Hepatocyte (in vitro differentiated cells): ENCODE data around the gene ITM2B. TPM values are rescaled to one million over a fixed set of nuclear protein-coding genes. Genes with fewer than 3 reads are reported as not detected.

ENCODE experiments used
- DNase-seq: peaks from one replicate; pipeline ENCODE4 v3.0.0-alpha.2; 2016; ENCODE audit warnings: low spot score
- H2AFZ ChIP-seq: fragments of 200-600 bp; sonication (generic); 2 replicates; pipeline ENCODE4 v1.6.0; 2016; ENCODE audit warnings: antibody characterized with exemption, mild to moderate bottlenecking
- H3K27ac ChIP-seq: fragments of 200-600 bp; sonication (generic); 2 replicates; pipeline ENCODE4 v1.5.1; 2016; ENCODE audit warnings: mild to moderate bottlenecking
- H3K27me3 ChIP-seq: fragments of 200-600 bp; sonication (generic); 2 replicates; pipeline ENCODE4 v1.6.1; 2016
- H3K36me3 ChIP-seq: fragments of 200-600 bp; sonication (generic); replicated peaks from 2 replicates; pipeline ENCODE4 v1.5.1; 2016; ENCODE audit warnings: low read depth; ENCODE audit not compliant: insufficient read depth
- H3K4me1 ChIP-seq: fragments of 200-600 bp; sonication (generic); 2 replicates; pipeline ENCODE4 v1.5.1; 2016; ENCODE audit warnings: mild to moderate bottlenecking, moderate library complexity; ENCODE audit not compliant: insufficient read depth
- H3K4me2 ChIP-seq: fragments of 200-600 bp; sonication (generic); 2 replicates; pipeline ENCODE4 v1.6.0; 2016
- H3K4me3 ChIP-seq: fragments of 200-600 bp; sonication (generic); 2 replicates; pipeline ENCODE4 v1.5.1; 2016; ENCODE audit warnings: mild to moderate bottlenecking
- H3K79me2 ChIP-seq: fragments of 200-600 bp; sonication (generic); 2 replicates; pipeline ENCODE4 v1.6.0; 2017; ENCODE audit warnings: mild to moderate bottlenecking
- H3K9me2 ChIP-seq: fragments of 200-600 bp; sonication (generic); replicated peaks from 2 replicates; pipeline ENCODE4 v1.6.0; 2017; ENCODE audit warnings: mild to moderate bottlenecking; ENCODE audit not compliant: insufficient read depth
- H3K9me3 ChIP-seq: fragments of 200-600 bp; sonication (generic); 2 replicates; pipeline ENCODE4 v1.5.1; 2016; ENCODE audit warnings: low read depth, mild to moderate bottlenecking
- H4K20me1 ChIP-seq: fragments of 200-600 bp; sonication (generic); 2 replicates; pipeline ENCODE4 v1.6.0; 2016; ENCODE audit warnings: mild to moderate bottlenecking; ENCODE audit not compliant: insufficient read depth, poor library complexity, severe bottlenecking
- EZH2 ChIP-seq: fragments of 200-600 bp; sonication (generic); IDR thresholded peaks from 2 replicates; pipeline ENCODE4 v1.6.1; 2016; ENCODE audit warnings: antibody characterized with exemption, mild to moderate bottlenecking, borderline replicate concordance
- EZH2phosphoT487 ChIP-seq: fragments of 200-600 bp; sonication (generic); IDR thresholded peaks from one replicate; pipeline ENCODE4 v1.6.1; 2018; ENCODE audit warnings: antibody characterized with exemption, mild to moderate bottlenecking, low read depth, moderate library complexity; ENCODE audit not compliant: unreplicated experiment, severe bottlenecking
- WGBS: methylation state at CpG from one replicate; pipeline ENCODE4 v1.1.6; 2016; ENCODE audit warnings: low lambda C conversion rate; ENCODE audit errors: missing lambda C conversion rate; 5-methylcytosine and 5-hydroxymethylcytosine counted together
- polyA plus RNA-seq: library from polyadenylated mRNA; unstranded; fragments of >200 nt; fragmentation: Nextera tagmentation; extraction: Ambion mirVana; gene quantifications from 2 replicates; pipeline ENCODE4 v1.2.1, GENCODE V29; 2016
- total RNA-seq: library from RNA; depleted of rRNA; stranded (reverse); fragments of >200 nt; gene quantifications from 2 replicates; pipeline ENCODE4 v1.2.3, GENCODE V29; 2014
- TF ChIP-seq, protein P1 (sequence below): fragments of 200-600 bp; sonication (generic); IDR thresholded peaks from 2 replicates; pipeline ENCODE4 v1.5.1; 2016; ENCODE audit warnings: antibody characterized with exemption, mild to moderate bottlenecking; ENCODE audit not compliant: poor library complexity

Gene ITM2B
- total and polyA plus RNA-seq, 2 experiments from 2014 or later, result 449 to 588 TPM

DNA sequence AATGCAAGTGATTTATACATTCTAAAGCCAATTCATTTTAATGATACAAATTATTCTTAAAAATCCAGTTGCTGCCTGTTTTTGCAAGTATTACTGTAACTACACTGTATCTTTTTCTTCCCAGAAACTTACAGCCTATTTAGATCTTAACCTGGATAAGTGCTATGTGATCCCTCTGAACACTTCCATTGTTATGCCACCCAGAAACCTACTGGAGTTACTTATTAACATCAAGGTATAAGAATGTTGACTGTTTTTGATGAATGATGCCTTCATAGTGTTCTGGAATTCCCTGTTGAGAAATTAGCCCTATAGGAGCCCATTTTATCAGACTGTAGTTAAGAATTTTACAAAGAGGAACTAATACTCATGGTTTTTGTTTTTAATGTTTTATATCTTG lies 25.0 kb downstream of the ITM2B start:
- TF ChIP-seq EZH2 (no peak), EZH2phosphoT487 (no peak)
- TF ChIP-seq, protein P1, sequence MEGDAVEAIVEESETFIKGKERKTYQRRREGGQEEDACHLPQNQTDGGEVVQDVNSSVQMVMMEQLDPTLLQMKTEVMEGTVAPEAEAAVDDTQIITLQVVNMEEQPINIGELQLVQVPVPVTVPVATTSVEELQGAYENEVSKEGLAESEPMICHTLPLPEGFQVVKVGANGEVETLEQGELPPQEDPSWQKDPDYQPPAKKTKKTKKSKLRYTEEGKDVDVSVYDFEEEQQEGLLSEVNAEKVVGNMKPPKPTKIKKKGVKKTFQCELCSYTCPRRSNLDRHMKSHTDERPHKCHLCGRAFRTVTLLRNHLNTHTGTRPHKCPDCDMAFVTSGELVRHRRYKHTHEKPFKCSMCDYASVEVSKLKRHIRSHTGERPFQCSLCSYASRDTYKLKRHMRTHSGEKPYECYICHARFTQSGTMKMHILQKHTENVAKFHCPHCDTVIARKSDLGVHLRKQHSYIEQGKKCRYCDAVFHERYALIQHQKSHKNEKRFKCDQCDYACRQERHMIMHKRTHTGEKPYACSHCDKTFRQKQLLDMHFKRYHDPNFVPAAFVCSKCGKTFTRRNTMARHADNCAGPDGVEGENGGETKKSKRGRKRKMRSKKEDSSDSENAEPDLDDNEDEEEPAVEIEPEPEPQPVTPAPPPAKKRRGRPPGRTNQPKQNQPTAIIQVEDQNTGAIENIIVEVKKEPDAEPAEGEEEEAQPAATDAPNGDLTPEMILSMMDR, result no peak
- Histone ChIP-seq H3K9me3 (no peaks in the 10 kb centered on the region), H3K36me3 (peaks cover 3% of the 10 kb centered on the region), H3K27ac (peak overlapping the region; percentile 24), H3K4me3 (no peak overlapping the region), H3K27me3 (no peaks in the 10 kb centered on the region), H3K9me2 (no peaks in the 10 kb centered on the region), H2AFZ (no peak overlapping the region), H3K4me2 (peak overlapping the region; percentile 3), H4K20me1 (no peaks in the 10 kb centered on the region), H3K79me2 (peaks cover 33% of the 10 kb centered on the region), H3K4me1 (peaks cover 16% of the 10 kb centered on the region)
- DNase-seq, result no peak

DNA sequence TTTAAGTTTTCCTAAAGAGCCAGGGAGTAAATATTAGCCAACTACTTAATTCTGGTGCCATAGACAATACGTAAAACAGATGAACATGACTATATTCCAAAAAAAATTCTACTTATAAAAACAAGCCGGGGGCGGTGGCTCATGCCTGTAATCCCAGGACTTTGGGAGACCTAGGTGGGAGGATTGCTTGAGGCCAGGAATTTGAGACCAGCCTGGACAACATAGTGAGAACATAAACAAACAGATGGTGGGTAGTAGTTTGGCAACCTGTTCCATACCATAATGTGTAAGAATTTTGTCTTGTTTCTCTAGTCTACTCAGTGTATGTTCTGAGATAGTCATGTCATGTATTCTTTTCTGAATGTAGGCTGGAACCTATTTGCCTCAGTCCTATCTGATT lies 25.4 kb downstream of the ITM2B start:
- TF ChIP-seq EZH2phosphoT487, result no peak
- no peak for TF ChIP-seq EZH2
- TF ChIP-seq, protein P1, result no peak
- Histone ChIP-seq H3K4me1 (peaks cover 16% of the 10 kb centered on the region), H4K20me1 (no peaks in the 10 kb centered on the region), H3K9me3 (no peaks in the 10 kb centered on the region), H3K27ac (peak overlapping the region; percentile 24), H3K4me3 (no peak overlapping the region), H3K4me2 (no peak overlapping the region), H3K36me3 (peaks cover 3% of the 10 kb centered on the region), H3K27me3 (no peaks in the 10 kb centered on the region), H2AFZ (no peak overlapping the region), H3K9me2 (no peaks in the 10 kb centered on the region), H3K79me2 (peaks cover 31% of the 10 kb centered on the region)
- WGBS, result 79% methylated on average over 3 of the region's 3 CpGs
- no peak for DNase-seq

DNA sequence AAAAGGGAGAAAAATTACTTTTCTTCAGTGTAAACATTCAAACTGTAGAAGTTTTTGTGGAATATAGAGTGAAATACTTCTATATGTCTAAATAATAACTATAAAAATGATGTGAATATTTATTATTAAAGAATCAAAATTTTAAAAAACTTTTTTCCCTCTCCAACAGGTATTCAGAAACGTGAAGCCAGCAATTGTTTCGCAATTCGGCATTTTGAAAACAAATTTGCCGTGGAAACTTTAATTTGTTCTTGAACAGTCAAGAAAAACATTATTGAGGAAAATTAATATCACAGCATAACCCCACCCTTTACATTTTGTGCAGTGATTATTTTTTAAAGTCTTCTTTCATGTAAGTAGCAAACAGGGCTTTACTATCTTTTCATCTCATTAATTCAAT lies 28.0 kb downstream of the ITM2B start:
- Histone ChIP-seq H3K9me3 (no peaks in the 10 kb centered on the region), H3K4me3 (no peak overlapping the region), H3K27me3 (no peaks in the 10 kb centered on the region), H3K27ac (no peak overlapping the region), H3K9me2 (no peaks in the 10 kb centered on the region), H3K4me1 (peaks cover 8% of the 10 kb centered on the region), H3K36me3 (peaks cover 3% of the 10 kb centered on the region), H3K79me2 (peaks cover 27% of the 10 kb centered on the region), H3K4me2 (no peak overlapping the region), H2AFZ (no peak overlapping the region), H4K20me1 (no peaks in the 10 kb centered on the region)
- no peak for DNase-seq
- WGBS, result 95% methylated on average over 4 of the region's 4 CpGs
- TF ChIP-seq EZH2phosphoT487 (no peak), EZH2 (no peak)
- TF ChIP-seq, protein P1, result no peak

DNA sequence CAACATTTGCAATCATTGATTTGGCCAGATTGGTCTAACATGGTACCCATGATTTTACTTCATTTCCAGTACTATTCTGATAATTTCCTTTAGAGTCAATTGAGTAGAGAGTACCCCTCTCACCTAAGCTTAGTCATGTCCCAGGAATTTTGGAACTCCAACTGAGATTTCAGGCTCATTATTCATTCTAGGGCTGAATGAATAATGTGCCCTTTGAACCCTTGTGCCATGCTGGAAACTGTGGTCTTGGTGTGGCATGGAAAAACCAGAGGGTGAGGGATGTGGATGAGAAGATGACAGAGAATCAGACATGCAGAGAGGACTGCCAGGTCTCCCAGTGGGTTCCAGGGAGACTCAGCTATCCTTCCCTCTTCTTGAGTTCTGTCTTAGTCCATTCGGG lies 30.2 kb downstream of the ITM2B start:
- H3K27ac ChIP-seq, result no peak overlapping the region
- no peaks in the 10 kb centered on the region for H3K9me3 ChIP-seq
- peaks cover 3% of the 10 kb centered on the region for H3K36me3 ChIP-seq
- no peak overlapping the region for H3K4me2 ChIP-seq
- WGBS, result 100% methylated on average over 1 of the region's 1 CpG
- H3K4me3 ChIP-seq, result no peak overlapping the region
- H3K79me2 ChIP-seq, result peaks cover 13% of the 10 kb centered on the region
- TF ChIP-seq, protein P1, result no peak
- TF ChIP-seq EZH2 (no peak), EZH2phosphoT487 (no peak)
- no peaks in the 10 kb centered on the region for H3K4me1 ChIP-seq
- H2AFZ ChIP-seq, result no peak overlapping the region
- no peak for DNase-seq
- H4K20me1 ChIP-seq, result no peaks in the 10 kb centered on the region
- no peaks in the 10 kb centered on the region for H3K9me2 ChIP-seq
- no peaks in the 10 kb centered on the region for H3K27me3 ChIP-seq
